ENCODE results near the gene PIP5K1C. TPM values are rescaled to one million over a fixed set of nuclear protein-coding genes. Genes with fewer than 3 reads are reported as not detected.

The PIP5K1C gene
- total and polyA plus RNA-seq, 9 of the 15 experiments (the other 6 are each of a cell fraction or from before 2014, with no cell fraction given) = 0.38 to 22.1 (median 4.1) TPM

DNA sequence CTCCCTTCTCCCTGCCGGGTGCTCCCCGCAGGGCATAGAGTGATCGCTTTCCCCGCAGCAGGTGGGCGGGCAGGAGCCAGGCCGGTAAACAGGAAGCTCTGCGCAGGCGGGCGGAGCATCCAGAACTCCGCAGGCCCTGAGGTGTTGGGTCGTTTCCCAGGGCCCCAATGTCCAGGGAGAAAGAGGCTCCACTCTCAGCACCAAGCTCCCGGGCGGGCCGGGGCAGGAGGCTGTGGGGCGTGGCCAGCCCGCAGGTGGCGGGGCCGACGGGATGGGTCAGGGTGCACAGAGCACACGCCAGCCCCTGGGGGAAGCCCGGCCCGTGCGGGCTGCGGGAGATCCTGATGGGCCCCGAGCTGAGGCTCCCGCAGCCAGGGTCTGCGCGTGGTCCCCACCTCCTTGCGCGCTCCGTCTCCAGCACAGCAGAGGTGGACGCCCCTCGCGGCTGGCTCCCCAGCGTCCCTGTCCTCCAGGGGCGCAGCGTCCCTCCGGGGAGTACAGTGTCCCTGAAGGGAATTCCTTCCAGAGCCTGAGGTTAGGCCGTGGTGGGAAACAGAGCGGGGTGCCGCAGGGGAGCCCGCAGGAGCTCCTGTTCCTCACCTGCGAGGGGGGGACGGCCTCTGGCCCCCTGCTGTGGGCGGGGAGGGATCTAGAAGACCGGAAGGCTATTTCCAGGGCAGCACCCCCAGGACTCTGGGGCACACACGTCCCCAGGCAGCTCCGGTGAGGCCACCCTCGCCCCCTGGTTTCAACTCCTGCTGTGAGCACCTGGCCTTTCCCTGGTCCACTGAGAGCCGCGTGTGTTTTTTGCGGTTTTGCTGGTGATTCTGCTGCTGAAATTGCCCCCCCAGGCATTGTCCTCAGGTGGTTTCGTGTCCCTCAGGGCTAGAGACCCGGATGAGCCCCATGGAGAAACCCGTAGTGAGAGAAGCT, 12.2 kb downstream of the PIP5K1C start:
- no TSS peak for BruUV-seq (replicated peaks)
- intact Hi-C loops (cut with micrococcal nuclease) (no loop called here), in situ Hi-C loops (cut with MboI) (no loop called here)
- Histone ChIP-seq H3K36me3 (ENCODE audit: control insufficient read depth, insufficient read depth, low read length) (peaks cover 20% of the 10 kb centered on the region; the same call in 1 of the 3 replicates), H3K4me1 (replicated peaks in 1 of 2; ENCODE audit: control insufficient read depth in 2 of 2, insufficient read depth in 2 of 2, low read length in 2 of 2) (peaks cover 18 to 66% of the 10 kb centered on the region in 2 experiments), H3K79me2 (ENCODE audit: control insufficient read depth, insufficient read depth, low read length) (peaks cover 78% of the 10 kb centered on the region), H2AFZ (ENCODE audit: low read depth, low read length) (no peak overlapping the region), H3K27ac (ENCODE audit: extremely low read depth, low read depth, low read length) (peak overlapping the region; percentile 16; the same call in 1 of the 3 replicates), H3K4me2 (ENCODE audit: insufficient read depth, low read length) (no peak overlapping the region), H3K4me3 (no peak overlapping the region), H3K9me3 (replicated peaks; ENCODE audit: control insufficient read depth, insufficient read depth, low read depth, low read length) (no peaks in the 10 kb centered on the region), H4K20me1 (replicated peaks; ENCODE audit: control insufficient read depth, insufficient read depth, low read length) (peaks cover 23% of the 10 kb centered on the region), H3K9ac (ENCODE audit: insufficient read depth in 1 of 2, low read depth in 2 of 2, low read length in 2 of 2) (peak overlapping the region in 1 of 2 experiments; percentile 82; a peak in 2 of 4 replicates), H3K9me1 (ENCODE audit: control insufficient read depth, insufficient read depth, low read length) (peaks cover 7% of the 10 kb centered on the region), H3K27me3 (ENCODE audit: control insufficient read depth in 2 of 2, insufficient read depth in 2 of 2, low read length in 2 of 2) (no peaks in the 10 kb centered on the region)
- peak; percentile 20; the same call in 1 of the 3 replicates for ATAC-seq
- CTCF ChIA-PET (ENCODE audit: low intra/inter-chr PET ratio) = no interaction called here
- DNase-seq (ENCODE audit: extremely low read depth in 1 of 4, low spot score in 3 of 4) = no peak
- POLR2A ChIA-PET = interaction anchor here (0.6 kb wide), 1 partner anchor 16 kb away, joined by 4 read pairs; no protein-coding TSS in a partner anchor
- no peak for FAIRE-seq
- 77% methylated on average over 35 of the region's 55 CpGs for WGBS (ENCODE audit: insufficient coverage, low coverage, missing lambda C conversion rate)
- TF ChIP-seq, protein P1, sequence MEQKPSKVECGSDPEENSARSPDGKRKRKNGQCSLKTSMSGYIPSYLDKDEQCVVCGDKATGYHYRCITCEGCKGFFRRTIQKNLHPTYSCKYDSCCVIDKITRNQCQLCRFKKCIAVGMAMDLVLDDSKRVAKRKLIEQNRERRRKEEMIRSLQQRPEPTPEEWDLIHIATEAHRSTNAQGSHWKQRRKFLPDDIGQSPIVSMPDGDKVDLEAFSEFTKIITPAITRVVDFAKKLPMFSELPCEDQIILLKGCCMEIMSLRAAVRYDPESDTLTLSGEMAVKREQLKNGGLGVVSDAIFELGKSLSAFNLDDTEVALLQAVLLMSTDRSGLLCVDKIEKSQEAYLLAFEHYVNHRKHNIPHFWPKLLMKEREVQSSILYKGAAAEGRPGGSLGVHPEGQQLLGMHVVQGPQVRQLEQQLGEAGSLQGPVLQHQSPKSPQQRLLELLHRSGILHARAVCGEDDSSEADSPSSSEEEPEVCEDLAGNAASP (IDR thresholded peaks at IDR 0.05) = no peak
- TF ChIP-seq POLR2AphosphoS5 (IDR thresholded peaks at IDR 0.05; ENCODE audit: control insufficient read depth, insufficient read depth, low read depth, low read length) (no peak), POLR2G (IDR thresholded peaks at IDR 0.05; ENCODE audit: low read depth, low read length) (0 out of 2 replicates have a peak, but pooled peaks have one; percentile 27), ZBTB8A (IDR thresholded peaks at IDR 0.05; ENCODE audit: partially characterized antibody) (no peak), EGR1 (conservative IDR thresholded peaks at IDR 0.05) (peak; percentile 57), NFYB (IDR thresholded peaks at IDR 0.05; ENCODE audit: extremely low read depth, insufficient read length) (no peak), GABPB2 (CRISPR knock-in tag; conservative IDR thresholded peaks at IDR 0.05) (no peak), PYGO2 (tag; IDR thresholded peaks at IDR 0.05) (no peak), NFIC (IDR thresholded peaks at IDR 0.05) (no peak), NRF1 (conservative IDR thresholded peaks at IDR 0.05 in 1 of 2, IDR thresholded peaks at IDR 0.05 in 1 of 2) (peak; percentile 57 to 66)
- TF ChIP-seq, protein P2, sequence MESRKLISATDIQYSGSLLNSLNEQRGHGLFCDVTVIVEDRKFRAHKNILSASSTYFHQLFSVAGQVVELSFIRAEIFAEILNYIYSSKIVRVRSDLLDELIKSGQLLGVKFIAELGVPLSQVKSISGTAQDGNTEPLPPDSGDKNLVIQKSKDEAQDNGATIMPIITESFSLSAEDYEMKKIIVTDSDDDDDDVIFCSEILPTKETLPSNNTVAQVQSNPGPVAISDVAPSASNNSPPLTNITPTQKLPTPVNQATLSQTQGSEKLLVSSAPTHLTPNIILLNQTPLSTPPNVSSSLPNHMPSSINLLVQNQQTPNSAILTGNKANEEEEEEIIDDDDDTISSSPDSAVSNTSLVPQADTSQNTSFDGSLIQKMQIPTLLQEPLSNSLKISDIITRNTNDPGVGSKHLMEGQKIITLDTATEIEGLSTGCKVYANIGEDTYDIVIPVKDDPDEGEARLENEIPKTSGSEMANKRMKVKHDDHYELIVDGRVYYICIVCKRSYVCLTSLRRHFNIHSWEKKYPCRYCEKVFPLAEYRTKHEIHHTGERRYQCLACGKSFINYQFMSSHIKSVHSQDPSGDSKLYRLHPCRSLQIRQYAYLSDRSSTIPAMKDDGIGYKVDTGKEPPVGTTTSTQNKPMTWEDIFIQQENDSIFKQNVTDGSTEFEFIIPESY (CRISPR knock-in tag; IDR thresholded peaks at IDR 0.05) = peak; percentile 15; the same call in 1 of the 2 replicates
- TF ChIP-seq, protein P3, sequence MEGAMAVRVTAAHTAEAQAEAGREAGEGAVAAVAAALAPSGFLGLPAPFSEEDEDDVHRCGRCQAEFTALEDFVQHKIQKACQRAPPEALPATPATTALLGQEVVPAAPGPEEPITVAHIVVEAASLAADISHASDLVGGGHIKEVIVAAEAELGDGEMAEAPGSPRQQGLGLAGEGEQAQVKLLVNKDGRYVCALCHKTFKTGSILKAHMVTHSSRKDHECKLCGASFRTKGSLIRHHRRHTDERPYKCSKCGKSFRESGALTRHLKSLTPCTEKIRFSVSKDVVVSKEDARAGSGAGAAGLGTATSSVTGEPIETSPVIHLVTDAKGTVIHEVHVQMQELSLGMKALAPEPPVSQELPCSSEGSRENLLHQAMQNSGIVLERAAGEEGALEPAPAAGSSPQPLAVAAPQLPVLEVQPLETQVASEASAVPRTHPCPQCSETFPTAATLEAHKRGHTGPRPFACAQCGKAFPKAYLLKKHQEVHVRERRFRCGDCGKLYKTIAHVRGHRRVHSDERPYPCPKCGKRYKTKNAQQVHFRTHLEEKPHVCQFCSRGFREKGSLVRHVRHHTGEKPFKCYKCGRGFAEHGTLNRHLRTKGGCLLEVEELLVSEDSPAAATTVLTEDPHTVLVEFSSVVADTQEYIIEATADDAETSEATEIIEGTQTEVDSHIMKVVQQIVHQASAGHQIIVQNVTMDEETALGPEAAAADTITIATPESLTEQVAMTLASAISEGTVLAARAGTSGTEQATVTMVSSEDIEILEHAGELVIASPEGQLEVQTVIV (CRISPR knock-in tag; IDR thresholded peaks at IDR 0.05; ENCODE audit: borderline replicate concordance) = no peak
- TF ChIP-seq, protein P4, sequence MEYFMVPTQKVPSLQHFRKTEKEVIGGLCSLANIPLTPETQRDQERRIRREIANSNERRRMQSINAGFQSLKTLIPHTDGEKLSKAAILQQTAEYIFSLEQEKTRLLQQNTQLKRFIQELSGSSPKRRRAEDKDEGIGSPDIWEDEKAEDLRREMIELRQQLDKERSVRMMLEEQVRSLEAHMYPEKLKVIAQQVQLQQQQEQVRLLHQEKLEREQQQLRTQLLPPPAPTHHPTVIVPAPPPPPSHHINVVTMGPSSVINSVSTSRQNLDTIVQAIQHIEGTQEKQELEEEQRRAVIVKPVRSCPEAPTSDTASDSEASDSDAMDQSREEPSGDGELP (CRISPR knock-in tag; IDR thresholded peaks at IDR 0.05; ENCODE audit: borderline replicate concordance) = 0 out of 2 replicates have a peak, but pooled peaks have one; percentile 17
